Body of pancreas (tissue), 4 donors: ENCODE data around the gene NEIL1.
"Not testable (repeated sequence)": the region's sequence is repeated elsewhere in the genome, so short reads cannot be mapped to it uniquely, and the experiment has no call there.

Source experiments
- POLR2A ChIP-seq, 3 donors: fragments of 450-650 bp; IDR thresholded peaks; one replicate each; pipeline ENCODE4 v1.6.1; 2016; ENCODE audit warnings: antibody characterized with exemption in 3 of 3, mild to moderate bottlenecking in 2 of 3
- TF ChIP-seq, protein P1 (sequence below), 7 experiments: fragments of 450-650 bp in 4 of 7; fragments of 200-600 bp in 3 of 7; sonication (generic) in 3 of 7; IDR thresholded peaks; one replicate each; pipeline ENCODE4 v1.5.1; 2016 to 2019; ENCODE audit warnings: antibody characterized with exemption in 7 of 7

DNA sequence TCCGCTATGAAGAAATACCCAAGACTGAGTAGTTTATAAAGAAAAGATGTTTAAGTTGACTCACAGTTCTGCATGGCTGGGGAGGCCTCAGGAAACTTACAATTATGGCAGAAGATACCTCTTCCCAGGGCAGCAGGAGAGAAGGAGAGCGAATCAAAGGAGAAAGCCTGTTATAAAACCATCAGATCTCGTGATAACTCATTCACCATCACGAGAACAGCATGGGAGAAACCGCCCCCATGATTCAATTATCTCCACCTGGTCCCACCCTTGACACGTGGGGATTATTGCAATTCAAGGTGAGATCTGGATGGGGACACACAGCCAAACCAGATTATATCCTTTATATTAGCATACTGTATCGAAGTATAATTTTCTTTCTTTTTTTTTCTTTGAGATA, 14.7 kb upstream of the NEIL1 start:
- not testable (repeated sequence) for TF ChIP-seq POLR2A (IDR thresholded peaks at IDR 0.05)
- TF ChIP-seq, protein P1, sequence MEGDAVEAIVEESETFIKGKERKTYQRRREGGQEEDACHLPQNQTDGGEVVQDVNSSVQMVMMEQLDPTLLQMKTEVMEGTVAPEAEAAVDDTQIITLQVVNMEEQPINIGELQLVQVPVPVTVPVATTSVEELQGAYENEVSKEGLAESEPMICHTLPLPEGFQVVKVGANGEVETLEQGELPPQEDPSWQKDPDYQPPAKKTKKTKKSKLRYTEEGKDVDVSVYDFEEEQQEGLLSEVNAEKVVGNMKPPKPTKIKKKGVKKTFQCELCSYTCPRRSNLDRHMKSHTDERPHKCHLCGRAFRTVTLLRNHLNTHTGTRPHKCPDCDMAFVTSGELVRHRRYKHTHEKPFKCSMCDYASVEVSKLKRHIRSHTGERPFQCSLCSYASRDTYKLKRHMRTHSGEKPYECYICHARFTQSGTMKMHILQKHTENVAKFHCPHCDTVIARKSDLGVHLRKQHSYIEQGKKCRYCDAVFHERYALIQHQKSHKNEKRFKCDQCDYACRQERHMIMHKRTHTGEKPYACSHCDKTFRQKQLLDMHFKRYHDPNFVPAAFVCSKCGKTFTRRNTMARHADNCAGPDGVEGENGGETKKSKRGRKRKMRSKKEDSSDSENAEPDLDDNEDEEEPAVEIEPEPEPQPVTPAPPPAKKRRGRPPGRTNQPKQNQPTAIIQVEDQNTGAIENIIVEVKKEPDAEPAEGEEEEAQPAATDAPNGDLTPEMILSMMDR (IDR thresholded peaks at IDR 0.05): not testable (repeated sequence)
